Measurements from ENCODE around the gene ZNF546. TPM values are rescaled to one million over a fixed set of nuclear protein-coding genes. Genes with fewer than 3 reads are reported as not detected.

The ZNF546 gene
- total RNA-seq, 1 experiment from 2014 or later, result 1.1 TPM

DNA sequence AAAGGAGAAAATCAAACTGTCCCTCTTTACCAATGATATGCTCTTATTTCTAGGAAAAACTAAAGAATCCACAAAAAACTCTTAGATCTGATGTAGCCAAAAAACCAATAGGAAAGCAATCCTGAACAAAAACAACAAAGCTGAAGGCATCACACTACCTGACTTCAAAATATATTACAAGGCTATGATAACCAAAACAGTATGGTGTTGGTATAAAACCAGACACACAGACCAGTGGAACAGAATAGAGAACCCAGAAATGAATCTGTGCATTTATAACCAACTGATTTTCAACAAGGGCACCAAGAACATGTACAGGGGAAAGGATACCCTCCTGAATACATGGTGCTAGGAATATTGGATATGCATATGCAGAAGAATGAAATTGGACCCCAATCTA lies 9.7 kb upstream of the ZNF546 start (continued):
- TF ChIP-seq, protein P1, sequence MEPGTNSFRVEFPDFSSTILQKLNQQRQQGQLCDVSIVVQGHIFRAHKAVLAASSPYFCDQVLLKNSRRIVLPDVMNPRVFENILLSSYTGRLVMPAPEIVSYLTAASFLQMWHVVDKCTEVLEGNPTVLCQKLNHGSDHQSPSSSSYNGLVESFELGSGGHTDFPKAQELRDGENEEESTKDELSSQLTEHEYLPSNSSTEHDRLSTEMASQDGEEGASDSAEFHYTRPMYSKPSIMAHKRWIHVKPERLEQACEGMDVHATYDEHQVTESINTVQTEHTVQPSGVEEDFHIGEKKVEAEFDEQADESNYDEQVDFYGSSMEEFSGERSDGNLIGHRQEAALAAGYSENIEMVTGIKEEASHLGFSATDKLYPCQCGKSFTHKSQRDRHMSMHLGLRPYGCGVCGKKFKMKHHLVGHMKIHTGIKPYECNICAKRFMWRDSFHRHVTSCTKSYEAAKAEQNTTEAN (CRISPR knock-in tag; IDR thresholded peaks at IDR 0.05), result no peak
- TF ChIP-seq, protein P2, sequence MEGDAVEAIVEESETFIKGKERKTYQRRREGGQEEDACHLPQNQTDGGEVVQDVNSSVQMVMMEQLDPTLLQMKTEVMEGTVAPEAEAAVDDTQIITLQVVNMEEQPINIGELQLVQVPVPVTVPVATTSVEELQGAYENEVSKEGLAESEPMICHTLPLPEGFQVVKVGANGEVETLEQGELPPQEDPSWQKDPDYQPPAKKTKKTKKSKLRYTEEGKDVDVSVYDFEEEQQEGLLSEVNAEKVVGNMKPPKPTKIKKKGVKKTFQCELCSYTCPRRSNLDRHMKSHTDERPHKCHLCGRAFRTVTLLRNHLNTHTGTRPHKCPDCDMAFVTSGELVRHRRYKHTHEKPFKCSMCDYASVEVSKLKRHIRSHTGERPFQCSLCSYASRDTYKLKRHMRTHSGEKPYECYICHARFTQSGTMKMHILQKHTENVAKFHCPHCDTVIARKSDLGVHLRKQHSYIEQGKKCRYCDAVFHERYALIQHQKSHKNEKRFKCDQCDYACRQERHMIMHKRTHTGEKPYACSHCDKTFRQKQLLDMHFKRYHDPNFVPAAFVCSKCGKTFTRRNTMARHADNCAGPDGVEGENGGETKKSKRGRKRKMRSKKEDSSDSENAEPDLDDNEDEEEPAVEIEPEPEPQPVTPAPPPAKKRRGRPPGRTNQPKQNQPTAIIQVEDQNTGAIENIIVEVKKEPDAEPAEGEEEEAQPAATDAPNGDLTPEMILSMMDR (IDR thresholded peaks at IDR 0.05), result no peak
- TF ChIP-seq, protein P3, sequence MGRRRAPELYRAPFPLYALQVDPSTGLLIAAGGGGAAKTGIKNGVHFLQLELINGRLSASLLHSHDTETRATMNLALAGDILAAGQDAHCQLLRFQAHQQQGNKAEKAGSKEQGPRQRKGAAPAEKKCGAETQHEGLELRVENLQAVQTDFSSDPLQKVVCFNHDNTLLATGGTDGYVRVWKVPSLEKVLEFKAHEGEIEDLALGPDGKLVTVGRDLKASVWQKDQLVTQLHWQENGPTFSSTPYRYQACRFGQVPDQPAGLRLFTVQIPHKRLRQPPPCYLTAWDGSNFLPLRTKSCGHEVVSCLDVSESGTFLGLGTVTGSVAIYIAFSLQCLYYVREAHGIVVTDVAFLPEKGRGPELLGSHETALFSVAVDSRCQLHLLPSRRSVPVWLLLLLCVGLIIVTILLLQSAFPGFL (CRISPR knock-in tag; IDR thresholded peaks at IDR 0.05; ENCODE audit: borderline replicate concordance), result no peak
- no peak for TF ChIP-seq ZNF416 (CRISPR knock-in tag; IDR thresholded peaks at IDR 0.05)
- no peak for TF ChIP-seq JUN (CRISPR knock-in tag; IDR thresholded peaks at IDR 0.05)
- no peak for TF ChIP-seq ZNF671 (CRISPR knock-in tag; IDR thresholded peaks at IDR 0.05)
- TF ChIP-seq, protein P4, sequence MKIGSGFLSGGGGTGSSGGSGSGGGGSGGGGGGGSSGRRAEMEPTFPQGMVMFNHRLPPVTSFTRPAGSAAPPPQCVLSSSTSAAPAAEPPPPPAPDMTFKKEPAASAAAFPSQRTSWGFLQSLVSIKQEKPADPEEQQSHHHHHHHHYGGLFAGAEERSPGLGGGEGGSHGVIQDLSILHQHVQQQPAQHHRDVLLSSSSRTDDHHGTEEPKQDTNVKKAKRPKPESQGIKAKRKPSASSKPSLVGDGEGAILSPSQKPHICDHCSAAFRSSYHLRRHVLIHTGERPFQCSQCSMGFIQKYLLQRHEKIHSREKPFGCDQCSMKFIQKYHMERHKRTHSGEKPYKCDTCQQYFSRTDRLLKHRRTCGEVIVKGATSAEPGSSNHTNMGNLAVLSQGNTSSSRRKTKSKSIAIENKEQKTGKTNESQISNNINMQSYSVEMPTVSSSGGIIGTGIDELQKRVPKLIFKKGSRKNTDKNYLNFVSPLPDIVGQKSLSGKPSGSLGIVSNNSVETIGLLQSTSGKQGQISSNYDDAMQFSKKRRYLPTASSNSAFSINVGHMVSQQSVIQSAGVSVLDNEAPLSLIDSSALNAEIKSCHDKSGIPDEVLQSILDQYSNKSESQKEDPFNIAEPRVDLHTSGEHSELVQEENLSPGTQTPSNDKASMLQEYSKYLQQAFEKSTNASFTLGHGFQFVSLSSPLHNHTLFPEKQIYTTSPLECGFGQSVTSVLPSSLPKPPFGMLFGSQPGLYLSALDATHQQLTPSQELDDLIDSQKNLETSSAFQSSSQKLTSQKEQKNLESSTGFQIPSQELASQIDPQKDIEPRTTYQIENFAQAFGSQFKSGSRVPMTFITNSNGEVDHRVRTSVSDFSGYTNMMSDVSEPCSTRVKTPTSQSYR (CRISPR knock-in tag; IDR thresholded peaks at IDR 0.05), result no peak
- no peak for TF ChIP-seq FOXP1 (CRISPR knock-in tag; IDR thresholded peaks at IDR 0.05; ENCODE audit: borderline replicate concordance)
- TF ChIP-seq GTF2I (CRISPR knock-in tag; conservative IDR thresholded peaks at IDR 0.05), result no peak

DNA sequence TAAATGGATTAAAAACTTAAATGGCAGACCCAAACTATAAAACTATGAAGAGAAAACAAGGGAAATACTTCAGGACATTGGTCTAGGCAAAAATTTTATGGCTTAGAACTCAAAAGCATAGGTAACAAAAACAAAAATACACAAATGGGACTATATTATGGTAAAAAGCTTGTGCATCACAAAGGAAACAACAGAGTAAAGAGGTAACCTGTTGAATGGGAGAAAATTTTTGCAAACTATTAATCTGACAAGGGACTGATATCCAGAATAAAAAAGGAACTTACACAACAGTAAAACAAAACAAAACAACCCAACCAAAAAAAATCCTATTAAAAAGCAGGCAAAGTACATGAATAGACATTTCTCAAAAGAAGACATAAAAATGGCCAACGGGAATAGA lies 9.3 kb upstream of the ZNF546 start:
- ATAC-seq (no peak), DNase-seq (ENCODE audit: low spot score) (no peak)
- ChIA-PET POLR2A (no interaction called here), CTCF (no interaction called here)
- H3K27me3 Mint-ChIP-seq (ENCODE audit: low read depth), result peaks cover 5% of the 10 kb centered on the region; the same call in 1 of the 2 replicates
- H3K4me1 Mint-ChIP-seq, result no peaks in the 10 kb centered on the region
- H3K4me3 Mint-ChIP-seq, result no peak overlapping the region
- peaks cover 50% of the 10 kb centered on the region for H3K9me3 Mint-ChIP-seq
- peaks cover 46% of the 10 kb centered on the region for H3K36me3 Mint-ChIP-seq
- H3K27ac Mint-ChIP-seq, result no peak overlapping the region
- TF ChIP-seq, protein P5, sequence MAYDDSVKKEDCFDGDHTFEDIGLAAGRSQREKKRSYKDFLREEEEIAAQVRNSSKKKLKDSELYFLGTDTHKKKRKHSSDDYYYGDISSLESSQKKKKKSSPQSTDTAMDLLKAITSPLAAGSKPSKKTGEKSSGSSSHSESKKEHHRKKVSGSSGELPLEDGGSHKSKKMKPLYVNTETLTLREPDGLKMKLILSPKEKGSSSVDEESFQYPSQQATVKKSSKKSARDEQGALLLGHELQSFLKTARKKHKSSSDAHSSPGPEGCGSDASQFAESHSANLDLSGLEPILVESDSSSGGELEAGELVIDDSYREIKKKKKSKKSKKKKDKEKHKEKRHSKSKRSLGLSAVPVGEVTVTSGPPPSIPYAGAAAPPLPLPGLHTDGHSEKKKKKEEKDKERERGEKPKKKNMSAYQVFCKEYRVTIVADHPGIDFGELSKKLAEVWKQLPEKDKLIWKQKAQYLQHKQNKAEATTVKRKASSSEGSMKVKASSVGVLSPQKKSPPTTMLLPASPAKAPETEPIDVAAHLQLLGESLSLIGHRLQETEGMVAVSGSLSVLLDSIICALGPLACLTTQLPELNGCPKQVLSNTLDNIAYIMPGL (CRISPR knock-in tag; IDR thresholded peaks at IDR 0.05), result no peak
- TF ChIP-seq, protein P4 (CRISPR knock-in tag; IDR thresholded peaks at IDR 0.05), result no peak
- TF ChIP-seq, protein P6, sequence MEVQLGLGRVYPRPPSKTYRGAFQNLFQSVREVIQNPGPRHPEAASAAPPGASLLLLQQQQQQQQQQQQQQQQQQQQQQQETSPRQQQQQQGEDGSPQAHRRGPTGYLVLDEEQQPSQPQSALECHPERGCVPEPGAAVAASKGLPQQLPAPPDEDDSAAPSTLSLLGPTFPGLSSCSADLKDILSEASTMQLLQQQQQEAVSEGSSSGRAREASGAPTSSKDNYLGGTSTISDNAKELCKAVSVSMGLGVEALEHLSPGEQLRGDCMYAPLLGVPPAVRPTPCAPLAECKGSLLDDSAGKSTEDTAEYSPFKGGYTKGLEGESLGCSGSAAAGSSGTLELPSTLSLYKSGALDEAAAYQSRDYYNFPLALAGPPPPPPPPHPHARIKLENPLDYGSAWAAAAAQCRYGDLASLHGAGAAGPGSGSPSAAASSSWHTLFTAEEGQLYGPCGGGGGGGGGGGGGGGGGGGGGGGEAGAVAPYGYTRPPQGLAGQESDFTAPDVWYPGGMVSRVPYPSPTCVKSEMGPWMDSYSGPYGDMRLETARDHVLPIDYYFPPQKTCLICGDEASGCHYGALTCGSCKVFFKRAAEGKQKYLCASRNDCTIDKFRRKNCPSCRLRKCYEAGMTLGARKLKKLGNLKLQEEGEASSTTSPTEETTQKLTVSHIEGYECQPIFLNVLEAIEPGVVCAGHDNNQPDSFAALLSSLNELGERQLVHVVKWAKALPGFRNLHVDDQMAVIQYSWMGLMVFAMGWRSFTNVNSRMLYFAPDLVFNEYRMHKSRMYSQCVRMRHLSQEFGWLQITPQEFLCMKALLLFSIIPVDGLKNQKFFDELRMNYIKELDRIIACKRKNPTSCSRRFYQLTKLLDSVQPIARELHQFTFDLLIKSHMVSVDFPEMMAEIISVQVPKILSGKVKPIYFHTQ (CRISPR knock-in tag; IDR thresholded peaks at IDR 0.05), result no peak
- TF ChIP-seq, protein P7, sequence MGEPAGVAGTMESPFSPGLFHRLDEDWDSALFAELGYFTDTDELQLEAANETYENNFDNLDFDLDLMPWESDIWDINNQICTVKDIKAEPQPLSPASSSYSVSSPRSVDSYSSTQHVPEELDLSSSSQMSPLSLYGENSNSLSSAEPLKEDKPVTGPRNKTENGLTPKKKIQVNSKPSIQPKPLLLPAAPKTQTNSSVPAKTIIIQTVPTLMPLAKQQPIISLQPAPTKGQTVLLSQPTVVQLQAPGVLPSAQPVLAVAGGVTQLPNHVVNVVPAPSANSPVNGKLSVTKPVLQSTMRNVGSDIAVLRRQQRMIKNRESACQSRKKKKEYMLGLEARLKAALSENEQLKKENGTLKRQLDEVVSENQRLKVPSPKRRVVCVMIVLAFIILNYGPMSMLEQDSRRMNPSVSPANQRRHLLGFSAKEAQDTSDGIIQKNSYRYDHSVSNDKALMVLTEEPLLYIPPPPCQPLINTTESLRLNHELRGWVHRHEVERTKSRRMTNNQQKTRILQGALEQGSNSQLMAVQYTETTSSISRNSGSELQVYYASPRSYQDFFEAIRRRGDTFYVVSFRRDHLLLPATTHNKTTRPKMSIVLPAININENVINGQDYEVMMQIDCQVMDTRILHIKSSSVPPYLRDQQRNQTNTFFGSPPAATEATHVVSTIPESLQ (CRISPR knock-in tag; IDR thresholded peaks at IDR 0.05), result no peak
- TF ChIP-seq TCF7 (CRISPR knock-in tag; IDR thresholded peaks at IDR 0.05; ENCODE audit: low read depth), result no peak
- TF ChIP-seq ZNF219 (CRISPR knock-in tag; IDR thresholded peaks at IDR 0.05; ENCODE audit: borderline replicate concordance), result no peak
- TF ChIP-seq, protein P8, sequence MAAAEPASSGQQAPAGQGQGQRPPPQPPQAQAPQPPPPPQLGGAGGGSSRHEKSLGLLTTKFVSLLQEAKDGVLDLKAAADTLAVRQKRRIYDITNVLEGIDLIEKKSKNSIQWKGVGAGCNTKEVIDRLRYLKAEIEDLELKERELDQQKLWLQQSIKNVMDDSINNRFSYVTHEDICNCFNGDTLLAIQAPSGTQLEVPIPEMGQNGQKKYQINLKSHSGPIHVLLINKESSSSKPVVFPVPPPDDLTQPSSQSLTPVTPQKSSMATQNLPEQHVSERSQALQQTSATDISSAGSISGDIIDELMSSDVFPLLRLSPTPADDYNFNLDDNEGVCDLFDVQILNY (CRISPR knock-in tag; IDR thresholded peaks at IDR 0.05), result no peak

All from WTC11 (cell line).